Gastroesophageal sphincter (tissue), 4 donors: ENCODE data around the gene DYNC1I1. TPM values are rescaled to one million over a fixed set of nuclear protein-coding genes. Genes with fewer than 3 reads are reported as not detected.

ENCODE experiments used
- ATAC-seq: fragments of 150-250 bp; one replicate; pipeline ENCODE4 v1.9.1; 2016; ENCODE audit warnings: mild to moderate bottlenecking, moderate library complexity
- H3K27ac ChIP-seq, 4 donors: fragments of 200-600 bp; sonication (generic) in 3 of 4; 1 replicate in 3 of 4; 2 replicates in 1 of 4; pipeline ENCODE4 v1.5.1; 2016 to 2019
- H3K27me3 ChIP-seq: fragments of 200-600 bp; sonication (generic); one replicate; pipeline ENCODE4 v1.5.1; 2019
- H3K36me3 ChIP-seq, 2 donors: fragments of 200-600 bp; sonication (generic); one replicate each; pipeline ENCODE4 v1.5.1; 2019; ENCODE audit warnings: control low read depth in 1 of 2
- H3K4me1 ChIP-seq, 3 donors: fragments of 200-600 bp; sonication (generic); 1 replicate in 2 of 3; 2 replicates in 1 of 3; pipeline ENCODE4 v1.5.1; 2016 to 2019; ENCODE audit warnings: control low read depth in 2 of 3
- H3K4me3 ChIP-seq, 2 donors: fragments of 200-600 bp; sonication (generic); one replicate each; pipeline ENCODE4 v1.5.1; 2019; ENCODE audit warnings: mild to moderate bottlenecking in 1 of 2, moderate library complexity in 1 of 2
- H3K9me3 ChIP-seq, 3 donors: fragments of 200-600 bp; sonication (generic); one replicate each; pipeline ENCODE4 v1.5.1; 2017 to 2019; ENCODE audit warnings: control low read depth in 2 of 3
- EP300 ChIP-seq: sonication (generic); formaldehyde crosslinking; IDR thresholded peaks from one replicate; pipeline ENCODE4 v1.6.1; 2017; ENCODE audit warnings: antibody characterized with exemption, mild to moderate bottlenecking
- POLR2A ChIP-seq, 2 donors: fragments of 450-650 bp; IDR thresholded peaks; one replicate each; pipeline ENCODE4 v1.6.1; 2017; ENCODE audit warnings: antibody characterized with exemption in 2 of 2, mild to moderate bottlenecking in 2 of 2, moderate library complexity in 1 of 2
- POLR2AphosphoS5 ChIP-seq: sonication (generic); formaldehyde crosslinking; IDR thresholded peaks from one replicate; pipeline ENCODE4 v1.6.1; 2017; ENCODE audit warnings: antibody characterized with exemption
- WGBS, 2 donors: methylation state at CpG; one replicate each; pipeline ENCODE4 v1.1.5; 2018; ENCODE audit warnings: low coverage in 1 of 2; 5-methylcytosine and 5-hydroxymethylcytosine counted together
- total RNA-seq, 4 donors: library from RNA; depleted of rRNA; stranded (reverse); fragments of >200 nt; gene quantifications; one replicate each; pipeline ENCODE4 v1.1.0, GENCODE V29; 2016
- TF ChIP-seq, protein P1 (sequence below), 4 experiments: fragments of 200-600 bp in 2 of 4; fragments of 450-650 bp in 2 of 4; sonication (generic) in 1 of 4; IDR thresholded peaks; one replicate each; pipeline ENCODE4 v1.5.1; 2017 to 2019; ENCODE audit warnings: antibody characterized with exemption in 4 of 4, mild to moderate bottlenecking in 2 of 4, moderate library complexity in 2 of 4

The DYNC1I1 gene
- total RNA-seq, 4 donors from 2014 or later, result 7.6 to 23.8 (median 18.2) TPM

- Histone ChIP-seq H3K36me3 (peaks cover 0 to 4% of the 10 kb centered on the region in 2 donors), H3K4me3 (no peak overlapping the region), H3K4me1 (peaks cover 0 to 31% (median 0%) of the 10 kb centered on the region in 3 donors), H3K27ac (no peak overlapping the region), H3K9me3 (peaks cover 0 to under 1% (median 0%) of the 10 kb centered on the region in 3 donors), H3K27me3 (no peaks in the 10 kb centered on the region)
- TF ChIP-seq POLR2A (IDR thresholded peaks at IDR 0.05) (no peak), EP300 (no peak), POLR2AphosphoS5 (no peak)
- TF ChIP-seq, protein P1, sequence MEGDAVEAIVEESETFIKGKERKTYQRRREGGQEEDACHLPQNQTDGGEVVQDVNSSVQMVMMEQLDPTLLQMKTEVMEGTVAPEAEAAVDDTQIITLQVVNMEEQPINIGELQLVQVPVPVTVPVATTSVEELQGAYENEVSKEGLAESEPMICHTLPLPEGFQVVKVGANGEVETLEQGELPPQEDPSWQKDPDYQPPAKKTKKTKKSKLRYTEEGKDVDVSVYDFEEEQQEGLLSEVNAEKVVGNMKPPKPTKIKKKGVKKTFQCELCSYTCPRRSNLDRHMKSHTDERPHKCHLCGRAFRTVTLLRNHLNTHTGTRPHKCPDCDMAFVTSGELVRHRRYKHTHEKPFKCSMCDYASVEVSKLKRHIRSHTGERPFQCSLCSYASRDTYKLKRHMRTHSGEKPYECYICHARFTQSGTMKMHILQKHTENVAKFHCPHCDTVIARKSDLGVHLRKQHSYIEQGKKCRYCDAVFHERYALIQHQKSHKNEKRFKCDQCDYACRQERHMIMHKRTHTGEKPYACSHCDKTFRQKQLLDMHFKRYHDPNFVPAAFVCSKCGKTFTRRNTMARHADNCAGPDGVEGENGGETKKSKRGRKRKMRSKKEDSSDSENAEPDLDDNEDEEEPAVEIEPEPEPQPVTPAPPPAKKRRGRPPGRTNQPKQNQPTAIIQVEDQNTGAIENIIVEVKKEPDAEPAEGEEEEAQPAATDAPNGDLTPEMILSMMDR (IDR thresholded peaks at IDR 0.05), result no peak
- 77 to 83% methylated on average over 6 to 7 of the region's 7 CpGs for WGBS, 2 donors
- ATAC-seq, result no peak
Measured at GRCh38 chr7:95777269-95777668, 4.9 kb downstream of the DYNC1I1 start.

- H3K36me3 ChIP-seq, result peaks cover 0 to 9% of the 10 kb centered on the region in 2 donors
- TF ChIP-seq, protein P1 (IDR thresholded peaks at IDR 0.05), result no peak
- TF ChIP-seq POLR2AphosphoS5, result no peak
- no peak for TF ChIP-seq POLR2A (IDR thresholded peaks at IDR 0.05)
- no peak for TF ChIP-seq EP300
- peaks cover 0 to 6% (median 0%) of the 10 kb centered on the region in 3 donors for H3K4me1 ChIP-seq
- no peak overlapping the region for H3K27ac ChIP-seq
- no peak overlapping the region for H3K4me3 ChIP-seq
- 11 to 42% methylated on average over 1 to 5 of the region's 5 CpGs for WGBS, 2 donors
- ATAC-seq, result no peak
- peaks cover 0 to 7% (median 0%) of the 10 kb centered on the region in 3 donors for H3K9me3 ChIP-seq
- no peaks in the 10 kb centered on the region for H3K27me3 ChIP-seq
Measured at GRCh38 chr7:95780665-95781064, 8.3 kb downstream of the DYNC1I1 start.

GRCh38 chr7:95781961-95782586, 9.7 kb downstream of the DYNC1I1 start:
- Histone ChIP-seq H3K4me3 (no peak overlapping the region), H3K4me1 (no peaks in the 10 kb centered on the region), H3K9me3 (peaks cover 0 to 7% (median 0%) of the 10 kb centered on the region in 3 donors), H3K27ac (no peak overlapping the region), H3K36me3 (peaks cover 0 to 9% of the 10 kb centered on the region in 2 donors), H3K27me3 (no peaks in the 10 kb centered on the region)
- no peak for ATAC-seq
- WGBS, 2 donors, result 70 to 80% methylated on average over 2 of the region's 3 CpGs
- TF ChIP-seq POLR2A (IDR thresholded peaks at IDR 0.05) (no peak), EP300 (no peak), POLR2AphosphoS5 (no peak)
- TF ChIP-seq, protein P1 (IDR thresholded peaks at IDR 0.05), result no peak

DNA sequence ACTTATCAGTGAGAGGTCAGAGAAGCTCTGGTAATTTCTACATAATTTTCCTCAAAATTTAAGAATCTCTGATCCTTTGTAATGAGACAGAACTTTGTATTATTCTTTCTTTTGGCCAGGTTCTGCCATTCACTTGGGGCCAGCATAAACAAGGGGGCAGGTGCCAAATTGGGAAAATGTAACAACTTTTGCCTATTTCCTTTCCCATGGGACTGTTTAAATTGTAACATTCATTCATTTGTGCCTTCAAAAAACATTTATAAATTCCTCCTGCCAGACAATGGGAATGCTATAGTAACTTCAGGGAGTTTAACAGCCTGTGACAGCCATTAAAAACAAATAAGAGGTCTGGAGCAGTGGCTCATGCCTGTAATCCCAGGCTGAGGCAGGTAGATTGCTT, 12.4 kb downstream of the DYNC1I1 start:
- peaks cover 0 to 7% (median 0%) of the 10 kb centered on the region in 3 donors for H3K9me3 ChIP-seq
- ATAC-seq, result no peak
- no peak overlapping the region for H3K27ac ChIP-seq
- no peak overlapping the region for H3K4me3 ChIP-seq
- TF ChIP-seq POLR2AphosphoS5, result no peak
- TF ChIP-seq POLR2A (IDR thresholded peaks at IDR 0.05), result no peak
- TF ChIP-seq, protein P1 (IDR thresholded peaks at IDR 0.05), result no peak
- TF ChIP-seq EP300, result no peak
- no peaks in the 10 kb centered on the region for H3K27me3 ChIP-seq
- H3K36me3 ChIP-seq, result peaks cover 0 to 9% of the 10 kb centered on the region in 2 donors
- no peaks in the 10 kb centered on the region for H3K4me1 ChIP-seq

DNA sequence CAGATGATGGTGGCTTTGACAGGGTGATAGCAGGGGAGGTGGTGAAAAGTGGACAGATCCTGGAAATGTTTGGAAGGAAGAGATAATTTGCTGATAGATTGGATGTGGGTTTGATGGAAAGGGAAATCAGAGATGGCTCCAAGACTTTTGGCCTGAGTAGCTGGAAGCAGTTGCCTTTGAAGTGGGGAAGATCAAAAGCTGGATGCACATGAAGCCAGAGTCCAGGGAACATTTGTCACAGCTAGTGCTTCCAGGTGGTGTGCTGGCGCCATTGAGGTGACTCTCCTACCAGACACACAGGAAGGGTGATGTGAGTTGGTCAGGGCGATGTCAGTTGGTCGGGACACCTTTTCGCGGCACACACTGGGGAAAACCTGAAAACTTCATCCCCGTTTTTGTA, 15.9 kb downstream of the DYNC1I1 start:
- no peak for ATAC-seq
- Histone ChIP-seq H3K27me3 (no peaks in the 10 kb centered on the region), H3K4me1 (no peaks in the 10 kb centered on the region), H3K9me3 (no peaks in the 10 kb centered on the region), H3K4me3 (no peak overlapping the region), H3K36me3 (no peaks in the 10 kb centered on the region), H3K27ac (no peak overlapping the region)
- WGBS, 2 donors, result 37 to 80% methylated on average over 5 to 6 of the region's 6 CpGs
- no peak for TF ChIP-seq POLR2AphosphoS5
- TF ChIP-seq EP300, result no peak
- no peak for TF ChIP-seq POLR2A (IDR thresholded peaks at IDR 0.05)
- TF ChIP-seq, protein P1 (IDR thresholded peaks at IDR 0.05), result no peak
